Spinal cord (tissue), 10 donors: ENCODE measurements around the gene VTN. TPM values are rescaled to one million over a fixed set of nuclear protein-coding genes. Genes with fewer than 3 reads are reported as not detected.

Experiments
- DNase-seq, 6 donors: peaks; one replicate each; pipeline versions ENCODE4 v3.0.0 to v3.0.0-alpha.2; 2013 to 2015; ENCODE audit warnings: low spot score in 6 of 6, low read depth in 4 of 6
- H3K27ac ChIP-seq: one replicate; pipeline ENCODE4 v1.5.1; 2013; ENCODE audit warnings: low read depth, low read length, control low read depth
- H3K27me3 ChIP-seq: one replicate; pipeline ENCODE4 v1.6.1; 2013; ENCODE audit warnings: low read length; ENCODE audit not compliant: control insufficient read depth, insufficient read depth
- H3K36me3 ChIP-seq: one replicate; pipeline ENCODE4 v1.6.1; 2013; ENCODE audit warnings: low read length; ENCODE audit not compliant: control insufficient read depth, insufficient read depth
- H3K4me1 ChIP-seq: one replicate; pipeline ENCODE4 v1.6.1; 2013; ENCODE audit warnings: low read length; ENCODE audit not compliant: control insufficient read depth, insufficient read depth
- H3K4me3 ChIP-seq: one replicate; pipeline ENCODE4 v1.5.1; 2013; ENCODE audit warnings: low read depth, low read length, control low read depth
- H3K9me3 ChIP-seq: one replicate; pipeline ENCODE4 v1.6.1; 2013; ENCODE audit warnings: low read length; ENCODE audit not compliant: control insufficient read depth, insufficient read depth
- WGBS: methylation state at CpG from one replicate; pipeline ENCODE4 v1.1.5; 2013; ENCODE audit warnings: missing lambda C conversion rate; ENCODE audit not compliant: insufficient coverage; 5-methylcytosine and 5-hydroxymethylcytosine counted together
- long read RNA-seq, 4 donors: transcript quantifications; one replicate each; lab custom pipeline, GENCODE V29; 2026
- polyA plus RNA-seq, 2 donors: library from polyadenylated mRNA; unstranded; fragments of 120-200 nt; gene quantifications; one replicate each; pipeline ENCODE4 v1.2.1, GENCODE V29; 2013; ENCODE audit not compliant: insufficient read length in 2 of 2
- total RNA-seq, 2 donors: library from RNA; depleted of rRNA in 1 of 2; stranded (reverse); fragments of 120-200 nt in 1 of 2; fragments of >200 nt in 1 of 2; gene quantifications; one replicate each; pipeline versions ENCODE4 v1.2.3 to v1.2.4, GENCODE V29; 2013 to 2014
- donor health status: healthy.

VTN gene
- total RNA-seq (1 to 10 TPM in 1 of 2 donors, under 1 TPM in 1; 0.40 to 3.0 TPM), polyA plus RNA-seq (1 to 10 TPM; 2.1 to 2.9 TPM)
- long read RNA-seq, donor 1, partial matches to known transcripts = 0 of 1 reads
- long read RNA-seq, donor 1, other reads (novel, unspliced or antisense) = 0 of 1 reads
- long read RNA-seq, donor 2, partial matches to known transcripts = 0 of 1 reads
- long read RNA-seq, donor 2, other reads (novel, unspliced or antisense) = 0 of 1 reads
- long read RNA-seq, donor 3 = 0 reads
- long read RNA-seq, donor 4 = 0 reads

GRCh38 chr17:28370035-28370743, at the start of gene VTN:
VTN (minus strand) TSS chr17:28370307; CDS start chr17:28370203, 104 bp downstream.
- Histone ChIP-seq H3K27ac (peak within 1 kb of the TSS; percentile 82), H3K27me3 (no peaks in the 10 kb centered on the region), H3K36me3 (peaks cover 40% of the 10 kb centered on the region), H3K4me1 (peaks cover 34% of the 10 kb centered on the region), H3K4me3 (peak within 1 kb of the TSS; percentile 73), H3K9me3 (no peaks in the 10 kb centered on the region)
- WGBS = 48% methylated on average over 5 of the region's 8 CpGs
- no peak for DNase-seq

GRCh38 chr17:28416703-28417311, 46.7 kb upstream of the VTN start:
- Histone ChIP-seq H3K4me3 (no peak overlapping the region), H3K27ac (no peak overlapping the region), H3K9me3 (no peaks in the 10 kb centered on the region), H3K36me3 (no peaks in the 10 kb centered on the region), H3K4me1 (no peaks in the 10 kb centered on the region), H3K27me3 (peaks cover 7% of the 10 kb centered on the region)
- WGBS = 23% methylated on average over 12 of the region's 13 CpGs
- DNase-seq = no peak

- Histone ChIP-seq H3K27me3 (peaks cover 7% of the 10 kb centered on the region), H3K36me3 (no peaks in the 10 kb centered on the region), H3K4me1 (no peaks in the 10 kb centered on the region), H3K9me3 (no peaks in the 10 kb centered on the region), H3K4me3 (no peak overlapping the region), H3K27ac (no peak overlapping the region)
- no peak for DNase-seq
- WGBS = 92% methylated on average over 3 of the region's 3 CpGs
These were observed 45.8 kb upstream of the VTN start for GRCh38 chr17:28415886-28416285.

- no peaks in the 10 kb centered on the region for H3K4me1 ChIP-seq
- no peak overlapping the region for H3K4me3 ChIP-seq
- 79% methylated on average over 3 of the region's 7 CpGs for WGBS
- H3K36me3 ChIP-seq = no peaks in the 10 kb centered on the region
- no peaks in the 10 kb centered on the region for H3K9me3 ChIP-seq
- H3K27me3 ChIP-seq = peaks cover 7% of the 10 kb centered on the region
- DNase-seq = no peak
- H3K27ac ChIP-seq = no peak overlapping the region
These were observed 43.7 kb upstream of the VTN start for GRCh38 chr17:28413804-28414203.

GRCh38 chr17:28412099-28412498, 42.0 kb upstream of the VTN start:
- WGBS = no CpG with 5 or more reads among the region's 3 CpGs

GRCh38 chr17:28407974-28408306, 37.8 kb upstream of the VTN start:
- 92% methylated on average over 1 of the region's 1 CpG for WGBS
- no peak overlapping the region for H3K4me3 ChIP-seq
- no peak for DNase-seq
- H3K9me3 ChIP-seq = no peaks in the 10 kb centered on the region
- H3K36me3 ChIP-seq = no peaks in the 10 kb centered on the region
- H3K4me1 ChIP-seq = peaks cover 25% of the 10 kb centered on the region
- H3K27ac ChIP-seq = no peak overlapping the region
- H3K27me3 ChIP-seq = no peaks in the 10 kb centered on the region

More at GRCh38 chr17:28412099-28412498, 42.0 kb upstream of the VTN start:
- no peaks in the 10 kb centered on the region for H3K36me3 ChIP-seq
- H3K9me3 ChIP-seq = no peaks in the 10 kb centered on the region
- H3K4me3 ChIP-seq = no peak overlapping the region
- H3K27me3 ChIP-seq = peaks cover 7% of the 10 kb centered on the region
- no peak overlapping the region for H3K27ac ChIP-seq
- H3K4me1 ChIP-seq = no peaks in the 10 kb centered on the region
- DNase-seq = no peak

- Histone ChIP-seq H3K4me3 (no peak overlapping the region), H3K4me1 (peaks cover 25% of the 10 kb centered on the region), H3K27ac (no peak overlapping the region), H3K27me3 (no peaks in the 10 kb centered on the region), H3K36me3 (no peaks in the 10 kb centered on the region), H3K9me3 (no peaks in the 10 kb centered on the region)
- DNase-seq = no peak
- WGBS = no CpG with 5 or more reads among the region's 5 CpGs
These were observed 37.2 kb upstream of the VTN start for GRCh38 chr17:28407130-28407973.

- no peaks in the 10 kb centered on the region for H3K27me3 ChIP-seq
- H3K36me3 ChIP-seq = peaks cover 5% of the 10 kb centered on the region
- DNase-seq = peak in 2 of 6 donors; percentile 37 to 74
- 15% methylated on average over 8 of the region's 9 CpGs for WGBS
- no peaks in the 10 kb centered on the region for H3K9me3 ChIP-seq
- H3K4me1 ChIP-seq = peaks cover 25% of the 10 kb centered on the region
- no peak overlapping the region for H3K27ac ChIP-seq
- peak overlapping the region; percentile 70 for H3K4me3 ChIP-seq
These were observed 36.3 kb upstream of the VTN start for GRCh38 chr17:28406473-28406814.

GRCh38 chr17:28405632-28406472, 35.7 kb upstream of the VTN start, which contains the start of gene SLC46A1:
SLC46A1 (minus strand) TSS chr17:28406212; CDS start chr17:28406114, 98 bp downstream.
- H3K4me1 ChIP-seq = peaks cover 25% of the 10 kb centered on the region
- H3K27me3 ChIP-seq = no peaks in the 10 kb centered on the region
- peaks cover 5% of the 10 kb centered on the region for H3K36me3 ChIP-seq
- no peaks in the 10 kb centered on the region for H3K9me3 ChIP-seq
- H3K4me3 ChIP-seq = peak within 1 kb of the TSS; percentile 70
- DNase-seq = peak in 3 of 6 donors; percentile 56 to 91 (median 83)
- peak within 1 kb of the TSS; percentile 33 for H3K27ac ChIP-seq
- under 1% methylated on average over 70 of the region's 70 CpGs for WGBS
